CD14-positive monocyte (primary cell): Measurements from ENCODE around the gene TPPP. TPM values are rescaled to one million over a fixed set of nuclear protein-coding genes. Genes with fewer than 3 reads are reported as not detected.

Experiments
- DNase-seq, 3 donors: peaks; one replicate each; pipeline ENCODE4 v3.0.0-alpha.2; 2011 to 2022
- H2AFZ ChIP-seq: 2 replicates; pipeline ENCODE4 v1.6.0; 2012; ENCODE audit warnings: mild to moderate bottlenecking, low read depth, low read length, inconsistent platforms; ENCODE audit not compliant: insufficient read depth, poor library complexity, severe bottlenecking
- H3K27ac ChIP-seq, 2 donors: 1 replicate in 1 of 2; 2 replicates in 1 of 2; pipeline ENCODE4 v1.5.1; 2012 to 2013; ENCODE audit warnings: low read length in 2 of 2, control low read depth in 1 of 2, inconsistent platforms in 1 of 2, low read depth in 1 of 2, mild to moderate bottlenecking in 1 of 2
- H3K27me3 ChIP-seq, 2 donors: one replicate each; pipeline versions ENCODE4 v1.6.0 to v1.6.1; 2011 to 2013; ENCODE audit warnings: low read length in 2 of 2; ENCODE audit not compliant: control insufficient read depth in 2 of 2, insufficient read depth in 2 of 2
- H3K36me3 ChIP-seq, 2 donors: replicated peaks in 1 of 2; 1 replicate in 1 of 2; 2 replicates in 1 of 2; pipeline versions ENCODE4 v1.5.1 to v1.6.1; 2012 to 2013; ENCODE audit warnings: low read length in 2 of 2, control low read depth in 1 of 2, inconsistent platforms in 1 of 2, mild to moderate bottlenecking in 1 of 2; ENCODE audit not compliant: insufficient read depth in 2 of 2, control insufficient read depth in 1 of 2
- H3K4me1 ChIP-seq, 2 donors: 1 replicate in 1 of 2; 2 replicates in 1 of 2; pipeline versions ENCODE4 v1.5.1 to v1.6.1; 2012 to 2013; ENCODE audit warnings: low read length in 2 of 2, control low read depth in 1 of 2, inconsistent platforms in 1 of 2, mild to moderate bottlenecking in 1 of 2, moderate library complexity in 1 of 2; ENCODE audit not compliant: insufficient read depth in 2 of 2, control insufficient read depth in 1 of 2
- H3K4me2 ChIP-seq: replicated peaks from 2 replicates; pipeline ENCODE3; 2012; ENCODE audit warnings: low read length, moderate library complexity, mild to moderate bottlenecking; ENCODE audit not compliant: poor library complexity, severe bottlenecking; ENCODE audit errors: extremely low read depth
- H3K4me3 ChIP-seq, 3 experiments: fragments of 200-600 bp in 1 of 3; sonication (generic) in 1 of 3; replicated peaks in 1 of 3; 1 replicate in 2 of 3; 2 replicates in 1 of 3; pipeline ENCODE4 v1.5.1; 2011 to 2013; ENCODE audit warnings: low read length in 3 of 3, mild to moderate bottlenecking in 3 of 3, control low read depth in 2 of 3, low read depth in 2 of 3, inconsistent platforms in 1 of 3, moderate library complexity in 1 of 3
- H3K79me2 ChIP-seq: 2 replicates; pipeline ENCODE4 v1.6.0; 2012; ENCODE audit warnings: mild to moderate bottlenecking, control low read depth, inconsistent platforms, low read length, moderate library complexity; ENCODE audit not compliant: insufficient read depth
- H3K9ac ChIP-seq: 2 replicates; pipeline ENCODE4 v1.6.0; 2017; ENCODE audit warnings: low read length, mild to moderate bottlenecking; ENCODE audit not compliant: insufficient read depth, poor library complexity, severe bottlenecking
- H3K9me3 ChIP-seq, 2 donors: replicated peaks in 1 of 2; 1 replicate in 1 of 2; 2 replicates in 1 of 2; pipeline versions ENCODE4 v1.5.1 to v1.6.1; 2012 to 2013; ENCODE audit warnings: low read length in 2 of 2, control low read depth in 1 of 2; ENCODE audit not compliant: control insufficient read depth in 1 of 2, insufficient read depth in 1 of 2
- H4K20me1 ChIP-seq: 2 replicates; pipeline ENCODE4 v1.6.0; 2012; ENCODE audit warnings: mild to moderate bottlenecking, low read length, control low read depth, moderate library complexity; ENCODE audit not compliant: insufficient read depth
- H3K27ac Mint-ChIP-seq, 7 donors: one replicate each; pipeline ENCODE4 v1.8.0; 2020; ENCODE audit warnings: mild to moderate bottlenecking in 7 of 7, mixed read lengths in 7 of 7, moderate library complexity in 6 of 7, inconsistent platforms in 2 of 7
- H3K27me3 Mint-ChIP-seq, 3 donors: one replicate each; pipeline ENCODE4 v1.8.0; 2021 to 2022; ENCODE audit warnings: low read depth in 3 of 3, mild to moderate bottlenecking in 3 of 3, mixed read lengths in 3 of 3, moderate library complexity in 3 of 3, inconsistent platforms in 1 of 3
- H3K36me3 Mint-ChIP-seq, 2 donors: one replicate each; pipeline ENCODE4 v1.8.0; 2020; ENCODE audit warnings: mixed read lengths in 2 of 2, inconsistent platforms in 1 of 2, mild to moderate bottlenecking in 1 of 2
- H3K4me1 Mint-ChIP-seq: one replicate; pipeline ENCODE4 v1.8.0; 2020; ENCODE audit warnings: mild to moderate bottlenecking, mixed read lengths
- H3K4me3 Mint-ChIP-seq, 2 donors: one replicate each; pipeline ENCODE4 v1.8.0; 2020; ENCODE audit warnings: mild to moderate bottlenecking in 2 of 2, mixed read lengths in 2 of 2, moderate library complexity in 1 of 2
- H3K9me3 Mint-ChIP-seq, 7 donors: one replicate each; pipeline ENCODE4 v1.8.0; 2020 to 2022; ENCODE audit warnings: mixed read lengths in 7 of 7, mild to moderate bottlenecking in 6 of 7, moderate library complexity in 6 of 7, inconsistent platforms in 2 of 7
- CTCF ChIP-seq: fragments of 200-600 bp; IDR thresholded peaks from one replicate; pipeline ENCODE4 v1.8.0; 2022; ENCODE audit warnings: antibody characterized with exemption, mild to moderate bottlenecking
- WGBS: methylation state at CpG from one replicate; pipeline ENCODE4 v1.1.5; 2013; ENCODE audit warnings: missing lambda C conversion rate; ENCODE audit not compliant: insufficient coverage; 5-methylcytosine and 5-hydroxymethylcytosine counted together
- intact Hi-C, 2 donors: fragments of 100-400 bp; cut with micrococcal nuclease; formaldehyde crosslinking; loops; one replicate each; pipeline versions ENCODE4 v1.15.0 to v1.15.1; 2023
- polyA plus RNA-seq, 3 donors: library from polyadenylated mRNA; depleted of rRNA in 1 of 3; unstranded in 2 of 3; stranded (reverse) in 1 of 3; fragments of 300-500 nt in 2 of 3; fragments of >200 nt in 1 of 3; fragmentation: Illumina TruSeq in 2 of 3; gene quantifications; 1 replicate in 2 of 3; 2 replicates in 1 of 3; pipeline ENCODE4 v1.2.3, GENCODE V29; 2012 to 2021

Gene TPPP
- polyA plus RNA-seq, 3 donors, result 0.02 to 0.17 (median 0.06) TPM

- peaks cover 0 to 17% of the 10 kb centered on the region in 2 donors for H3K27me3 ChIP-seq
- no peak overlapping the region for H3K4me3 ChIP-seq
- no peaks in the 10 kb centered on the region for H3K79me2 ChIP-seq
- H2AFZ ChIP-seq, result no peak overlapping the region
- no peaks in the 10 kb centered on the region for H3K4me1 ChIP-seq
- H4K20me1 ChIP-seq, result no peaks in the 10 kb centered on the region
- Mint-ChIP-seq H3K9me3 (peaks cover 0 to 6% (median 0%) of the 10 kb centered on the region in 7 donors), H3K4me3 (peak overlapping the region in 1 of 2 donors; percentile 4), H3K27me3 (peaks cover 4 to 26% (median 9%) of the 10 kb centered on the region in 3 donors), H3K4me1 (peaks cover 4% of the 10 kb centered on the region), H3K36me3 (no peaks in the 10 kb centered on the region), H3K27ac (peak overlapping the region in 1 of 7 donors; percentile 50)
- no peak overlapping the region for H3K27ac ChIP-seq
- no peak overlapping the region for H3K9ac ChIP-seq
- 86% methylated on average over 36 of the region's 36 CpGs for WGBS
- DNase-seq, result no peak
- no peak for TF ChIP-seq CTCF
- no peaks in the 10 kb centered on the region for H3K36me3 ChIP-seq
- no peak overlapping the region for H3K4me2 ChIP-seq
- H3K9me3 ChIP-seq, result no peaks in the 10 kb centered on the region
- intact Hi-C loops, result no loop called here
Observed at GRCh38 chr5:675871-676698, 17.1 kb downstream of the TPPP start.

- Mint-ChIP-seq H3K27ac (no peak overlapping the region), H3K4me1 (peaks cover 4% of the 10 kb centered on the region), H3K27me3 (peaks cover 4 to 33% (median 10%) of the 10 kb centered on the region in 3 donors), H3K4me3 (no peak overlapping the region), H3K36me3 (no peaks in the 10 kb centered on the region), H3K9me3 (peaks cover 0 to 6% (median 0%) of the 10 kb centered on the region in 7 donors)
- Histone ChIP-seq H3K36me3 (no peaks in the 10 kb centered on the region), H3K27ac (no peak overlapping the region), H3K79me2 (no peaks in the 10 kb centered on the region), H4K20me1 (no peaks in the 10 kb centered on the region), H3K4me1 (no peaks in the 10 kb centered on the region), H3K27me3 (peaks cover 0 to 17% of the 10 kb centered on the region in 2 donors), H3K9ac (no peak overlapping the region), H2AFZ (no peak overlapping the region), H3K4me3 (no peak overlapping the region), H3K9me3 (no peaks in the 10 kb centered on the region), H3K4me2 (no peak overlapping the region)
- 84% methylated on average over 18 of the region's 20 CpGs for WGBS
- no peak for TF ChIP-seq CTCF
- intact Hi-C loops, result no loop called here
- DNase-seq, result no peak
Observed at GRCh38 chr5:675111-675870, 17.9 kb downstream of the TPPP start.
